ENCODE measurements around the gene PODXL2.

DNA sequence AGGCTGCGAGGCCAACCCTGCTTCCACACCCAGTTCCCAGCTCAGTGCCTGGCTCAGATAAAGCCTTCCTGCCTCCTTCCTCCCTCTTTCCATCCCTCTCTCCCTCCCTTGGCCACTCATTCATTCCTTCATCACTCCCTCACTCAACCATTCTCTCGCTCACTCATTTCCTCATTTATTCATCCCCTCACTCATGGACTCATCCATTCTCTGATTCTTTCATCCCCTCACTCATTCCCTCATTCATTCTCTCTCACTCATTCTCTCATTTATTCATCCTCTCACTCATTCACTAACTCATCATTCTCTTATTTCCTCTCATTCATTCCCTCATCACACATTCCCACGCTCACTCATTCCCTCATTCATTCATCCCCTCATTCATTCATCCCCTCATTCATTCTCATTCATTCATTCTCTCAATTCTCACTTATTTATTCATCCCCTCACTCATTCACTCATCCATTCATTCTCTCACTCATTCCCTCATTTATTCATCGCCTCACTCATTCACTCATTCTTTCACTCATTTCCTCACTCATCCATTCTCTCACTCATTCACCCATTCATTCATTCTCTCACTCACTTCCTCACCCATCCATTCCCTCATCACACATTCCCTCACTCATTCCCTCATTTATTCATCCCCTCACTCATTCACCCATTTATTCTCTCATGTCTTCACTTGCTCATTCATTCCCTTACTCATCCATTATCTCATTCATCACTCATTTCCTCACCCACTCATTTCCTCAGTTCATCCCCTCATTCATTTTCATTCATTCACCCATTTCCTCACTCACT lies 56.9 kb downstream of the PODXL2 start:
- TF ChIP-seq POLR2A (IDR thresholded peaks at IDR 0.05; ENCODE audit: low read length), result no peak
- TF ChIP-seq GATA1 (IDR thresholded peaks at IDR 0.05; ENCODE audit: low read depth, low read length), result no peak
